HepG2 (cell line): ENCODE data around the gene SERPINA6. TPM values are rescaled to one million over a fixed set of nuclear protein-coding genes. Genes with fewer than 3 reads are reported as not detected.
A peak's percentile ranks its signal among the peaks of the same experiment; 100 is the strongest.

Source experiments
- AGO1 ChIP-seq: fragments of 200-400 bp; formaldehyde crosslinking; IDR thresholded peaks from 2 replicates; pipeline ENCODE4 v1.6.1; 2017; ENCODE audit warnings: mild to moderate bottlenecking, low read depth, low read length, moderate library complexity; ENCODE audit not compliant: poor library complexity, severe bottlenecking
- ARID3A ChIP-seq: IDR thresholded peaks from 2 replicates; pipeline ENCODE4 v1.6.1; 2012; ENCODE audit warnings: low read depth, low read length, improper control_type of control experiment
- FIP1L1 ChIP-seq: fragments of 200-400 bp; formaldehyde crosslinking; IDR thresholded peaks from 2 replicates; pipeline ENCODE4 v1.6.1; 2018; ENCODE audit warnings: low read depth, mild to moderate bottlenecking, low read length, moderate library complexity, borderline replicate concordance; ENCODE audit not compliant: insufficient read depth
- FOSL2 ChIP-seq: sonication (generic); formaldehyde crosslinking; IDR thresholded peaks from 2 replicates; pipeline ENCODE4 v1.4.0; 2020; ENCODE audit warnings: missing genetic modification reagents
- HMG20B ChIP-seq: conservative IDR thresholded peaks from 2 replicates; pipeline ENCODE4 v1.6.1; 2016; ENCODE audit warnings: missing genetic modification reagents, missing compliant biosample characterization
- ISX ChIP-seq: sonication (generic); formaldehyde crosslinking; conservative IDR thresholded peaks from 2 replicates; pipeline ENCODE4 v1.5.0; 2020; ENCODE audit warnings: missing genetic modification reagents
- NFATC3 ChIP-seq: sonication (generic); formaldehyde crosslinking; IDR thresholded peaks from 2 replicates; pipeline ENCODE4 v1.5.1; 2020; ENCODE audit warnings: mild to moderate bottlenecking, missing genetic modification reagents
- SMARCC2 ChIP-seq: fragments of 450-650 bp; IDR thresholded peaks from 2 replicates; pipeline ENCODE4 v1.6.1; 2017; ENCODE audit warnings: antibody characterized with exemption, mild to moderate bottlenecking
- SRSF9 ChIP-seq: fragments of 200-400 bp; formaldehyde crosslinking; IDR thresholded peaks from 2 replicates; pipeline ENCODE4 v1.6.1; 2018; ENCODE audit warnings: borderline replicate concordance, mild to moderate bottlenecking, low read depth, low read length; ENCODE audit not compliant: insufficient read depth, poor library complexity, severe bottlenecking
- SSRP1 ChIP-seq: IDR thresholded peaks from 2 replicates; pipeline ENCODE4 v1.6.1; 2016; ENCODE audit warnings: control low read depth
- STAT6 ChIP-seq: sonication (generic); formaldehyde crosslinking; IDR thresholded peaks from 2 replicates; pipeline ENCODE4 v1.4.0; 2020; ENCODE audit warnings: missing genetic modification reagents, mild to moderate bottlenecking, borderline replicate concordance
- SUZ12 ChIP-seq: fragments of 150-350 bp; IDR thresholded peaks from 2 replicates; pipeline ENCODE4 v1.6.1; 2014; ENCODE audit warnings: low read depth, low read length
- TFDP2 ChIP-seq: sonication (generic); formaldehyde crosslinking; IDR thresholded peaks from 2 replicates; pipeline ENCODE4 v1.4.0; 2020; ENCODE audit warnings: missing genetic modification reagents
- TFE3 ChIP-seq: IDR thresholded peaks from 2 replicates; pipeline ENCODE4 v1.6.1; 2016
- ZBTB1 ChIP-seq: sonication (generic); formaldehyde crosslinking; IDR thresholded peaks from 2 replicates; pipeline ENCODE4 v1.4.0; 2020; ENCODE audit warnings: missing genetic modification reagents, borderline replicate concordance
- ZFP37 ChIP-seq: sonication (generic); formaldehyde crosslinking; IDR thresholded peaks from 2 replicates; pipeline ENCODE4 v1.4.0; 2020; ENCODE audit warnings: missing genetic modification reagents, borderline replicate concordance
- ZKSCAN8 ChIP-seq: IDR thresholded peaks from 2 replicates; pipeline ENCODE4 v1.6.1; 2016; ENCODE audit warnings: borderline replicate concordance, missing genetic modification reagents, missing compliant biosample characterization
- ZNF24 ChIP-seq: fragments of 450-650 bp; IDR thresholded peaks from 2 replicates; pipeline ENCODE4 v1.6.1; 2017; ENCODE audit warnings: antibody characterized with exemption, mild to moderate bottlenecking
- ZNF841 ChIP-seq: sonication (generic); formaldehyde crosslinking; IDR thresholded peaks from 2 replicates; pipeline ENCODE4 v1.8.1; 2023; ENCODE audit warnings: missing genetic modification reagents, borderline replicate concordance
- polyA plus RNA-seq, 8 experiments: library from polyadenylated mRNA; depleted of rRNA in 3 of 8; stranded (reverse) in 7 of 8; unstranded in 1 of 8; fragments of >200 nt; fragmentation: Illumina TruSeq in 4 of 8; extraction: Trizol in 4 of 8; gene quantifications; 2 replicates each; pipeline versions ENCODE4 v1.2.1 to v1.2.3, GENCODE V29; 2011 to 2016; ENCODE audit warnings: low read depth in 4 of 8, missing spikeins in 1 of 8, mixed read lengths in 1 of 8; ENCODE audit not compliant: insufficient read depth in 1 of 8
- total RNA-seq, 5 experiments: library from RNA; depleted of rRNA; stranded (reverse); fragments of >200 nt; fragmentation: Illumina TruSeq; extraction: Trizol; gene quantifications; 2 replicates each; pipeline ENCODE4 v1.2.3, GENCODE V29; 2016; ENCODE audit warnings: low read depth in 1 of 5
- TF ChIP-seq, protein P1 (sequence below): sonication (generic); formaldehyde crosslinking; IDR thresholded peaks from 2 replicates; pipeline ENCODE4 v1.5.0; 2020; ENCODE audit warnings: mild to moderate bottlenecking, missing genetic modification reagents

The SERPINA6 gene
- total and polyA plus RNA-seq, 2 of the 13 experiments (the other 11 are each of a cell fraction or from before 2014, with no cell fraction given): 260 to 333 TPM

- TF ChIP-seq TFE3 (CRISPR knock-in tag): peak; percentile 78; the same call in 1 of the 2 replicates
- TF ChIP-seq, protein P1, sequence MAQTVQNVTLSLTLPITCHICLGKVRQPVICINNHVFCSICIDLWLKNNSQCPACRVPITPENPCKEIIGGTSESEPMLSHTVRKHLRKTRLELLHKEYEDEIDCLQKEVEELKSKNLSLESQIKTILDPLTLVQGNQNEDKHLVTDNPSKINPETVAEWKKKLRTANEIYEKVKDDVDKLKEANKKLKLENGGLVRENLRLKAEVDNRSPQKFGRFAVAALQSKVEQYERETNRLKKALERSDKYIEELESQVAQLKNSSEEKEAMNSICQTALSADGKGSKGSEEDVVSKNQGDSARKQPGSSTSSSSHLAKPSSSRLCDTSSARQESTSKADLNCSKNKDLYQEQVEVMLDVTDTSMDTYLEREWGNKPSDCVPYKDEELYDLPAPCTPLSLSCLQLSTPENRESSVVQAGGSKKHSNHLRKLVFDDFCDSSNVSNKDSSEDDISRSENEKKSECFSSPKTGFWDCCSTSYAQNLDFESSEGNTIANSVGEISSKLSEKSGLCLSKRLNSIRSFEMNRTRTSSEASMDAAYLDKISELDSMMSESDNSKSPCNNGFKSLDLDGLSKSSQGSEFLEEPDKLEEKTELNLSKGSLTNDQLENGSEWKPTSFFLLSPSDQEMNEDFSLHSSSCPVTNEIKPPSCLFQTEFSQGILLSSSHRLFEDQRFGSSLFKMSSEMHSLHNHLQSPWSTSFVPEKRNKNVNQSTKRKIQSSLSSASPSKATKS (CRISPR knock-in tag): no peak
- no peak; the same call in 1 of the 2 replicates for TF ChIP-seq HMG20B
- peak; percentile 49 for TF ChIP-seq ZKSCAN8
- peak; percentile 72 for TF ChIP-seq FOSL2 (CRISPR knock-in tag)
- no peak for TF ChIP-seq TFDP2 (CRISPR knock-in tag)
- TF ChIP-seq SUZ12: no peak
- TF ChIP-seq ZBTB1 (CRISPR knock-in tag): no peak
- TF ChIP-seq SMARCC2: no peak
- no peak for TF ChIP-seq AGO1
- TF ChIP-seq ISX (CRISPR knock-in tag): no peak
- no peak for TF ChIP-seq ZNF841
- TF ChIP-seq FIP1L1: no peak
- TF ChIP-seq SSRP1 (CRISPR knock-in tag): no peak
- 0 out of 2 replicates have a peak, but pooled peaks have one; percentile 44 for TF ChIP-seq ARID3A
- peak; percentile 96; the same call in 1 of the 2 replicates for TF ChIP-seq STAT6 (CRISPR knock-in tag)
- no peak for TF ChIP-seq ZNF24
- TF ChIP-seq ZFP37 (CRISPR knock-in tag): 0 out of 2 replicates have a peak, but pooled peaks have one; percentile 69
- no peak for TF ChIP-seq NFATC3 (CRISPR knock-in tag)
- TF ChIP-seq SRSF9: no peak
Measured at GRCh38 chr14:94292872-94293577, 30.1 kb downstream of the SERPINA6 start, which contains the start of gene SERPINA10 (continued).
